KOPT-K1 (cell line): Measurements from ENCODE around the gene OR52A5.

Experiments
- H3K27ac ChIP-seq: fragments of 200-600 bp; sonication (generic); 2 replicates; pipeline ENCODE4 v1.5.1; 2016; ENCODE audit warnings: antibody characterized with exemption, mild to moderate bottlenecking, low read depth, low read length; ENCODE audit not compliant: poor library complexity, severe bottlenecking
- H3K36me3 ChIP-seq: fragments of 200-600 bp; sonication (generic); 2 replicates; pipeline ENCODE4 v1.5.1; 2017; ENCODE audit warnings: antibody characterized with exemption, mild to moderate bottlenecking, low read length, moderate library complexity; ENCODE audit not compliant: insufficient read depth
- H3K9me3 ChIP-seq: fragments of 200-600 bp; sonication (generic); 2 replicates; pipeline ENCODE4 v1.5.1; 2017; ENCODE audit warnings: antibody characterized with exemption, low read length, mild to moderate bottlenecking; ENCODE audit not compliant: insufficient read depth, poor library complexity, severe bottlenecking

OR52A5 gene

GRCh38 chr11:5081405-5081804 is 56.8 kb downstream of the OR52A5 start:
- Histone ChIP-seq H3K9me3 (no peaks in the 10 kb centered on the region), H3K27ac (no peak overlapping the region), H3K36me3 (no peaks in the 10 kb centered on the region)
